Mesendoderm (in vitro differentiated cells): ENCODE data around the gene MPZL1.

Experiments
- DNase-seq: peaks from one replicate; pipeline ENCODE4 v3.0.0; 2013
- H2AK5ac ChIP-seq: 2 replicates; pipeline ENCODE4 v1.6.1; 2013; ENCODE audit warnings: low read length, inconsistent platforms
- H2BK120ac ChIP-seq: 2 replicates; pipeline ENCODE4 v1.6.1; 2013; ENCODE audit warnings: low read depth, mild to moderate bottlenecking, low read length, moderate library complexity, mixed read lengths
- H2BK15ac ChIP-seq: replicated peaks from 2 replicates; pipeline ENCODE4 v1.6.1; 2013; ENCODE audit warnings: low read depth, mild to moderate bottlenecking, moderate library complexity
- H2BK5ac ChIP-seq: 2 replicates; pipeline ENCODE4 v1.6.1; 2013; ENCODE audit warnings: low read length, inconsistent platforms
- H3K18ac ChIP-seq: 2 replicates; pipeline ENCODE4 v1.6.1; 2013; ENCODE audit warnings: mild to moderate bottlenecking, low read length, mixed read lengths
- H3K23ac ChIP-seq: one replicate; pipeline ENCODE4 v1.6.1; 2013; ENCODE audit warnings: low read length
- H3K27ac ChIP-seq: 2 replicates; pipeline ENCODE4 v1.5.1; 2013; ENCODE audit warnings: low read depth, mild to moderate bottlenecking, inconsistent platforms, low read length, moderate library complexity
- H3K27me3 ChIP-seq: 2 replicates; pipeline ENCODE4 v1.6.1; 2013; ENCODE audit warnings: low read length, control low read depth, mild to moderate bottlenecking, inconsistent platforms; ENCODE audit not compliant: insufficient read depth, poor library complexity
- H3K36me3 ChIP-seq: 2 replicates; pipeline ENCODE4 v1.6.1; 2013; ENCODE audit warnings: low read length, inconsistent platforms; ENCODE audit not compliant: control insufficient read depth, insufficient read depth
- H3K4ac ChIP-seq: one replicate; pipeline ENCODE4 v1.6.1; 2013; ENCODE audit warnings: low read depth, mild to moderate bottlenecking, low read length, moderate library complexity
- H3K4me1 ChIP-seq: 2 replicates; pipeline ENCODE4 v1.6.1; 2013; ENCODE audit warnings: low read depth, low read length, inconsistent platforms; ENCODE audit not compliant: control insufficient read depth
- H3K4me2 ChIP-seq: 2 replicates; pipeline ENCODE4 v1.6.1; 2013; ENCODE audit warnings: low read length
- H3K4me3 ChIP-seq: 2 replicates; pipeline ENCODE4 v1.5.1; 2013; ENCODE audit warnings: mild to moderate bottlenecking, low read length
- H3K56ac ChIP-seq: one replicate; pipeline ENCODE4 v1.6.1; 2013; ENCODE audit warnings: low read length
- H3K79me1 ChIP-seq: 2 replicates; pipeline ENCODE4 v1.6.1; 2013; ENCODE audit warnings: low read length, inconsistent platforms
- H3K79me2 ChIP-seq: 2 replicates; pipeline ENCODE4 v1.6.1; 2013; ENCODE audit warnings: mild to moderate bottlenecking, low read length; ENCODE audit not compliant: control insufficient read depth, insufficient read depth
- H3K9ac ChIP-seq: 2 replicates; pipeline ENCODE4 v1.6.1; 2013; ENCODE audit warnings: low read length, inconsistent platforms
- H4K5ac ChIP-seq: one replicate; pipeline ENCODE4 v1.6.1; 2013; ENCODE audit warnings: low read length
- H4K8ac ChIP-seq: one replicate; pipeline ENCODE4 v1.6.1; 2013; ENCODE audit warnings: low read depth, mild to moderate bottlenecking, control low read depth, low read length, moderate library complexity
- WGBS: extraction: QIAGEN DNeasy Blood & Tissue Kit; methylation state at CpG from one replicate; pipeline ENCODE4 v1.1.7; 2013; ENCODE audit warnings: low lambda C conversion rate, missing lambda C conversion rate; ENCODE audit not compliant: insufficient coverage; ENCODE audit errors: extremely low coverage; 5-methylcytosine and 5-hydroxymethylcytosine counted together

MPZL1 gene

DNA sequence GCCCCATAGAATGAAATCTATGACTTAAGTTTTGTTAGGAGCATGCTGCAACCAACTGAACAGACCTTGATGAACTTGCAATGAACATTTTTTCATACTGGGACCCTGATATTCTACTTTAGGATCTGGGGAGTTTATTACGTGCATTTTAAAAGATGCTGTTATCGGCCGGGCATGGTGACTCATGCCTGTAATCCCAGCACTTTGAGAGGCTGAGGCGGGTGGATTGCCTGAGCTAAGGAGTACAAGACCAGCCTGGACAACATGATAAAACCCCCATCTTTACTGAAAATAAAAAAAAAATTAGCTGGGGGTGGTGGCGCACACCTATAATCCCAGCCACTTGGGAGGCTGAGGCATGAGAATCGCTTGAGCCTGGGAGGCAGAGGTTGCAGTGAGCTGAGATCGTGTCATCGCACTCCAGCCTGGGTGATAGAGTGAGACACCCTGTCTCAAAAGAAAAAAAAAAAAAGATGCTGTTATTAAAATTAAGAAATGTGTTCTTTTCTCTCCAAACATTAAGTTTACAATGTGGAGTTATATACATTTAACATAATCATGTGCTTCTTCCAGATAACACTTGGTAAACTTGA is 7.1 kb downstream of the MPZL1 start:
- no peak overlapping the region for H3K9ac ChIP-seq
- H3K36me3 ChIP-seq = no peaks in the 10 kb centered on the region
- no peak overlapping the region for H3K4me3 ChIP-seq
- peaks cover 13% of the 10 kb centered on the region for H3K79me1 ChIP-seq
- H3K4ac ChIP-seq = peak overlapping the region; percentile 4
- H3K56ac ChIP-seq = no peak overlapping the region
- H3K27me3 ChIP-seq = no peaks in the 10 kb centered on the region
- H3K4me2 ChIP-seq = no peak overlapping the region
- WGBS = no CpG with 5 or more reads among the region's 8 CpGs
- H2AK5ac ChIP-seq = no peak overlapping the region
- H2BK5ac ChIP-seq = no peak overlapping the region
- peaks cover 81% of the 10 kb centered on the region for H3K79me2 ChIP-seq
- peaks cover 13% of the 10 kb centered on the region for H3K4me1 ChIP-seq
- H4K8ac ChIP-seq = no peak overlapping the region
- no peak overlapping the region for H4K5ac ChIP-seq
- no peak overlapping the region for H3K23ac ChIP-seq
- DNase-seq = no peak
- H2BK120ac ChIP-seq = no peak overlapping the region
- H3K18ac ChIP-seq = no peak overlapping the region
- H3K27ac ChIP-seq = no peak overlapping the region
- H2BK15ac ChIP-seq = no peak overlapping the region

DNA sequence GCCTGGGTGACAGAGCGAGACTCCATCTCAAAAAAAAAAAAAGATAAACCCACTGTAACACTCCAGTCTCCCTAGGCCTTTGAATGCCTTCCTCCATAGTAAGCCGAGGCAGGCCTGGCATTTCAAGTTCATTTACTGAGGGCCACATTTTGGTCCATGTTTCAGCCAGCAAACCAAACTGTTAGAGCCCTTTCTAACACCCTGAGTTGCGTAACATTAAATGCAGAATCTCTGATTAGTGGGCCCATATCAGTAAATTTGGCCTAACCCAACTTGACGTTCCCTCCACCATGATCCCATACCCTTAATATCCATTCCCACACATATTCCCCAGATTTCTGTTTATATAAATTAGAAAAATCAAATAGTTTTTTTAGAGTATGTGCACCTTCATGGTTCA is 12.4 kb downstream of the MPZL1 start:
- WGBS = no CpG with 5 or more reads among the region's 4 CpGs
- Histone ChIP-seq H3K4me2 (no peak overlapping the region), H3K9ac (no peak overlapping the region), H3K27ac (no peak overlapping the region), H4K8ac (no peak overlapping the region), H3K4me3 (no peak overlapping the region), H3K18ac (no peak overlapping the region), H3K27me3 (no peaks in the 10 kb centered on the region), H2BK120ac (no peak overlapping the region), H2BK15ac (no peak overlapping the region), H2AK5ac (no peak overlapping the region), H3K4ac (no peak overlapping the region), H3K79me1 (peaks cover 23% of the 10 kb centered on the region), H3K23ac (no peak overlapping the region), H3K56ac (no peak overlapping the region), H3K79me2 (peaks cover 76% of the 10 kb centered on the region), H3K36me3 (no peaks in the 10 kb centered on the region), H2BK5ac (no peak overlapping the region), H4K5ac (no peak overlapping the region), H3K4me1 (peaks cover 17% of the 10 kb centered on the region)
- no peak for DNase-seq

- H2BK120ac ChIP-seq = no peak overlapping the region
- no peaks in the 10 kb centered on the region for H3K36me3 ChIP-seq
- DNase-seq = no peak
- H3K27me3 ChIP-seq = no peaks in the 10 kb centered on the region
- no peak overlapping the region for H2BK5ac ChIP-seq
- no peak overlapping the region for H3K18ac ChIP-seq
- no peak overlapping the region for H3K23ac ChIP-seq
- H2AK5ac ChIP-seq = no peak overlapping the region
- WGBS = no CpG with 5 or more reads among the region's 1 CpG
- no peak overlapping the region for H4K8ac ChIP-seq
- H3K27ac ChIP-seq = no peak overlapping the region
- no peak overlapping the region for H3K4me3 ChIP-seq
- H2BK15ac ChIP-seq = no peak overlapping the region
- H3K79me1 ChIP-seq = peaks cover 23% of the 10 kb centered on the region
- H3K9ac ChIP-seq = no peak overlapping the region
- H3K56ac ChIP-seq = no peak overlapping the region
- H4K5ac ChIP-seq = no peak overlapping the region
- peaks cover 76% of the 10 kb centered on the region for H3K79me2 ChIP-seq
- peaks cover 19% of the 10 kb centered on the region for H3K4me1 ChIP-seq
- no peak overlapping the region for H3K4ac ChIP-seq
- no peak overlapping the region for H3K4me2 ChIP-seq
Measured at GRCh38 chr1:167734841-167735240, 13.1 kb downstream of the MPZL1 start.

DNA sequence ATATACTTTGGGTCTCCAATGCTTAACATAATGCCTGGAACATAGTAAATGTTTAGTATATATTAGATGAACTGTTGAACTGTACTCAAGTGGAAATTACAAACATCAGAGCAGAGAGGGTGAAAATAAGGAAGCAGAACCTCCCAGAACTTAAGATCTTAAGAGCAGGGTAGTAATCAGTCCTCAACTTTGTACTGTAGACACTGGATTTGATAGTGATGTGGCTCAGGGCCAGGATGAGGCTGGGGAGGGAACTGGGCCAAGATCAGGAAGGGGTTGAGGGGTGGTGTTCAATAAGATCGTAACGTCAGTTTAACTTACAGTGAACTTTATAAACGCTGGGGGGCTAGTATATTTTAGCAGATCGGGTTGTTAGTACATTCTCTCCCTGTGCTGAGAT is 15.4 kb downstream of the MPZL1 start:
- Histone ChIP-seq H3K18ac (no peak overlapping the region), H3K23ac (no peak overlapping the region), H3K79me1 (peaks cover 25% of the 10 kb centered on the region), H3K4me3 (no peak overlapping the region), H3K27me3 (no peaks in the 10 kb centered on the region), H2BK120ac (no peak overlapping the region), H2BK5ac (no peak overlapping the region), H3K9ac (no peak overlapping the region), H4K5ac (no peak overlapping the region), H3K4me1 (peaks cover 19% of the 10 kb centered on the region), H4K8ac (no peak overlapping the region), H2BK15ac (no peak overlapping the region), H3K4ac (no peak overlapping the region), H3K56ac (no peak overlapping the region), H3K27ac (no peak overlapping the region), H3K36me3 (no peaks in the 10 kb centered on the region), H3K79me2 (peaks cover 77% of the 10 kb centered on the region), H2AK5ac (no peak overlapping the region), H3K4me2 (no peak overlapping the region)
- WGBS = no CpG with 5 or more reads among the region's 4 CpGs
- DNase-seq = no peak

- no peak overlapping the region for H3K4me3 ChIP-seq
- H4K5ac ChIP-seq = no peak overlapping the region
- DNase-seq = no peak
- no peak overlapping the region for H2BK120ac ChIP-seq
- H2BK15ac ChIP-seq = no peak overlapping the region
- H2BK5ac ChIP-seq = no peak overlapping the region
- no peak overlapping the region for H3K23ac ChIP-seq
- H2AK5ac ChIP-seq = no peak overlapping the region
- peaks cover 21% of the 10 kb centered on the region for H3K79me1 ChIP-seq
- H4K8ac ChIP-seq = no peak overlapping the region
- H3K9ac ChIP-seq = no peak overlapping the region
- no CpG with 5 or more reads among the region's 8 CpGs for WGBS
- H3K27ac ChIP-seq = no peak overlapping the region
- H3K18ac ChIP-seq = no peak overlapping the region
- H3K4ac ChIP-seq = no peak overlapping the region
- no peaks in the 10 kb centered on the region for H3K36me3 ChIP-seq
- no peaks in the 10 kb centered on the region for H3K27me3 ChIP-seq
- no peak overlapping the region for H3K56ac ChIP-seq
- peaks cover 19% of the 10 kb centered on the region for H3K4me1 ChIP-seq
- peaks cover 72% of the 10 kb centered on the region for H3K79me2 ChIP-seq
- no peak overlapping the region for H3K4me2 ChIP-seq
Measured at GRCh38 chr1:167738158-167738557, 16.4 kb downstream of the MPZL1 start.

- H2BK120ac ChIP-seq = no peak overlapping the region
- no peak overlapping the region for H3K4me2 ChIP-seq
- no peak overlapping the region for H3K27ac ChIP-seq
- H3K4ac ChIP-seq = no peak overlapping the region
- H3K23ac ChIP-seq = no peak overlapping the region
- H4K5ac ChIP-seq = no peak overlapping the region
- no peak for DNase-seq
- no CpG with 5 or more reads among the region's 3 CpGs for WGBS
- H3K56ac ChIP-seq = no peak overlapping the region
- H3K4me3 ChIP-seq = no peak overlapping the region
- no peaks in the 10 kb centered on the region for H3K36me3 ChIP-seq
- peaks cover 19% of the 10 kb centered on the region for H3K79me1 ChIP-seq
- H2AK5ac ChIP-seq = no peak overlapping the region
- H3K18ac ChIP-seq = no peak overlapping the region
- no peaks in the 10 kb centered on the region for H3K27me3 ChIP-seq
- H3K4me1 ChIP-seq = peaks cover 15% of the 10 kb centered on the region
- H3K79me2 ChIP-seq = peaks cover 69% of the 10 kb centered on the region
- no peak overlapping the region for H3K9ac ChIP-seq
- no peak overlapping the region for H2BK15ac ChIP-seq
- H2BK5ac ChIP-seq = no peak overlapping the region
- H4K8ac ChIP-seq = no peak overlapping the region
Measured at GRCh38 chr1:167739752-167740151, 18.0 kb downstream of the MPZL1 start.
